GM21619 (cell line): ENCODE data around the gene DAO.
"Not testable (repeated sequence)": the region's sequence is repeated elsewhere in the genome, so short reads cannot be mapped to it uniquely, and the experiment has no call there.

ENCODE experiments used
- ATAC-seq: cut with Tn5 transposase; IDR thresholded peaks from one replicate; pipeline ENCODE4 v1.9.1; 2021; ENCODE audit not compliant: unreplicated experiment

The DAO gene

DNA sequence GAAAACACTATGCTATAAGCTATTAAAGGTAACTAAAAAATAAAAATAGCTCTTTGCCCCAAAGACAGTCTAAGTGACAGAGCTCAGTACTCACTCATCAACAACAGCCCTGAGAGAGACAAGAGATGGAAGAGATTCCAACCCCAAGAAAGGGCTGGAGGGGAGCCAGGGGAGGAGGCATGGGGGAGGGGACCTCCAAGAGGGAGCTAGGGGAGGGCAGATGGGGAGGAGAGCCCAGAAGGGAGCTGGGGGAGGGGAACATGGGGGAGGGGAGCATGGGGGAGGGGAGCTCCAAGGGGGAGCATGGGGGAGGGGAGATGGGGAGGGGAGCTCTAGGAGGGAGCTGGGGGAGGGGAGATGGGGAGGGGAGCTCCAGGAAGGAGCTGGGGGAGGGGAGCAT is 30.2 kb upstream of the DAO start:
- no peak for ATAC-seq

DNA sequence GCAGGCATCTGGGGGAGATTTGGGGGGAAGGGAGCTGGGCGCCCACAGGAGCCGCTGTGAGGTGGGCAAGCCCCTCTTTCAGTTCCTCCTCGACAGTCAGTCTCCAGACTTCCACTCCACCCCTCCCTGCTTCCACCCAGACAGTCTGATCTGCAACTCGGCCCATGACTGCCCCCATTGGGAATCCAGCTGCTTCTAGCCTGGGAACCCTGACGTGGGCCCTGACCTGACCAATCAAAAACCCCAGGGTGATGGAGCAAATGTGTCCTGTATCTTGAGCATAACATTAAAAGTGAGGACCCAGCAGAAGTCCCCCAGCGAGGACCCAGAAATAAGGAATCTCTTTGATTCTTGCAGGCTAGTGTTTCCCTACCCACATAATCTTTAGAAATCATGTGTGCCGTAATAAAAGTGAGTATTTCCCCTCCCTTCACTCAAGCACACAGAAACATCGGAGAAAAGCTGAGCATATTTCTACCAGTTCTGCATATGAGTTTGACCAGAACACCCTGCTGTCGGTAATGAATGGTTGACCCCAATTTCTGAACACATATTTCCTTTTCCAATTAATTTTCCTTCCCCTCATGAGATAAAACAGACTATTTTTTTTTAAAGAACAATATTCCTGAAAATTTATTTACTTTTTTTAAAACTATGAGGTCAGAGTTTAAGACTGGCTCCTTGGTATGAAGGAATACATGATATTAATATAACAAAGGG is 28.9 kb upstream of the DAO start:
- peak; percentile 68 for ATAC-seq

DNA sequence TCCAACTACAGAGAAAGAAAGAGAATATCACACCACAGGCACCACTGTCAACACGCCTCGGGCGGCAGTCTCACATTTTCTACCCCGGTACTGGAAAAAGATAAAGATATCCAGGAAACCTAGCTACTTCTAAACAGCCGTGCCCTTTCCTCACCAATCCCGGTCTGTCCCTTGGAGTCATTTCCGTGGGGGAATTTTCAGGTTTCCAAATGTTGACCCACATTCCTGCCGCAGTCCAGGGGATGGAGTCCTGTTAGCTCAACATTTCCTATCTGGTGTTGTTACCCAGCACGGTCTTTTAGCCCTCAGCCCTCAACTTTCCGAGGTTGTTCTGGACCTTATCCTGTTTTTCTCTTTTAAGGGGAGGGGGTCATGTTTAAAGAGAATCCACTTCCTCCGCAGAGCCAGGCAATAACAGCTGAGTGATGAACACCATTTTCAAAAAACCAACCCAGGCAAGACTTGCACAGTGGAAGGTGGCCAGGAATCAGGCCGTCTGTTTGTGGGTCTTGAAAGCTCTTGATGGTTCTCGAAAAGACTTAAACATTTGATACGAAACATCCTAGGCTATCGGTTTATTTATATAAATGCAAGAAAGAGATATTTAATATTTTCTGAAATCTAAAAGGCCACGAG is 27.1 kb upstream of the DAO start:
- no peak for ATAC-seq

DNA sequence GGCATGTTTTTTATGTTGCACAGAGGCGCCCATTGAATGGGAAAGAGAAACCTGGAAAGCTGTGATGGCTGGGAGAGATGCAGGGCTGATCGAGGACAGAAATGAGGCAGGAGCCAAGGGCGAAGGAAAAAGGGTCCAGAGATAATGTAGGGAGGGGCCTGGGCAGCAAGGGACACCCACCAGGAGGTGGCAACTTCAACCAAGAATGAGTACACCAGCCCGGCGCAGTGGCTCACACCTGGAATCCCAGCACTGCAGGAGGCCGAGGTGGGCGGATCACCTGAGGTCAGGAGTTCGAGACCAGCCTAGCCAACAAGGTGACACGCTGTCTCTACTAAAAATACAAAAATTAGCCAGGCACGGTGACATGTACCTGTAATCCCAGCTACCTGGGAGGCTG is 26.5 kb upstream of the DAO start:
- ATAC-seq: no peak

DNA sequence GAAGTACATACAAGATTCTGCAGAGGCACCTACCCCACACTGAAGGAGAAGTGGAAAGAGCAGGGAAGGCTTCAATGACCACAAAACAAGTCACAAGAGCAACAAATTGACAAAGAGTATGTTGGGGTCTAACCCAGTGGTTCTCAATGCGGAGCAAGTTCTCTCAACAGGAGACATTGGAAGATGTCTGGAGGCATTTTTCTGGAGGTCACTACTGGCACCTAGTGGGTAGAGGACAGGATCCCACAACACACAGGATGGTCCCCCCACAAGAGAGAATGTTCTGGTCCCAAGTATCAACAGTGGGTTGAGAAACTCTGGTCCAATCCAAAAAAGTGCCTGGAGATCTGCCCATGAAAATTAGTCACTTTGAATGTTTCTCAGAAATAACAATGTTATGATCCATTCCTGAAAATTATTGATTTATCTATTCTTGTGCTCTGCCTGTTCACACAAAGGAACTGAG is 25.9 kb upstream of the DAO start:
- ATAC-seq: no peak

DNA sequence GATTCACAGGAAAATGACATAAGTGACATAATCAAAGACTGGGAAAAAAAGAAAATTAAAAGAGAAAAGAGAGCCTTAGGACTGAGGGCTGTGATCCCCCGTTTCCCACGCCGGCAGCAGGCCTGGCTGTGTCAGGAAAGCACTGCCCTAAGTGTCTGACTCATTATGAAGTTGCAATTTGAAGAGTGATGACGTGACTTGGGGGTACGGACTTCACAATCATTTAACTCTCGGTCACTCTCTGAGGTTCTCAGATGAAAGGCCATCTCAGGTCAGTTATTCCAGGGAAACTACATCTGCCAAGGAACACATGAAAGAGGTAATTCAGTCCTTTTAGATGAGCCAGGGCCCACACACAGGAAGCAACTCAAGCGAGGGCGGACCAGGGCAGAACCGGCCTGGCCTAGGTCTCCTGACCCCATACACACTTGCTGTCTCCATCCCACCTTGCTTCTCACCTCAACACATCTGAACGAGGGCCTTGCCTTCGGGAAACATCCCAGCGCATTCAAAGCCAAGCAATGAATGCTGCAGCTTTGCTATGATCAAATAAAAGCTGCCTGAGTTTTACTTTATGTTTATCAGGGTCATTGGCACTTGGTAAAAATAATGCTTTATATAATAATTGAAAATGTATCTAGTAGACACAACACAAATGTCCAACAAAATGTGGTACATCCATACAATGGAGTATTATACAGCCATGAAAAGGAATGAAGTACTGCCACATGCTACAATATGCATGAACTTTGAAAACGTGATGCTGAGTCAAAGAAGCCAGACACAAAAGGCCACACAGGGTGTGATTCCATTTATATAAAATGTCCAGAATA is 25.2 kb upstream of the DAO start:
- no peak for ATAC-seq

DNA sequence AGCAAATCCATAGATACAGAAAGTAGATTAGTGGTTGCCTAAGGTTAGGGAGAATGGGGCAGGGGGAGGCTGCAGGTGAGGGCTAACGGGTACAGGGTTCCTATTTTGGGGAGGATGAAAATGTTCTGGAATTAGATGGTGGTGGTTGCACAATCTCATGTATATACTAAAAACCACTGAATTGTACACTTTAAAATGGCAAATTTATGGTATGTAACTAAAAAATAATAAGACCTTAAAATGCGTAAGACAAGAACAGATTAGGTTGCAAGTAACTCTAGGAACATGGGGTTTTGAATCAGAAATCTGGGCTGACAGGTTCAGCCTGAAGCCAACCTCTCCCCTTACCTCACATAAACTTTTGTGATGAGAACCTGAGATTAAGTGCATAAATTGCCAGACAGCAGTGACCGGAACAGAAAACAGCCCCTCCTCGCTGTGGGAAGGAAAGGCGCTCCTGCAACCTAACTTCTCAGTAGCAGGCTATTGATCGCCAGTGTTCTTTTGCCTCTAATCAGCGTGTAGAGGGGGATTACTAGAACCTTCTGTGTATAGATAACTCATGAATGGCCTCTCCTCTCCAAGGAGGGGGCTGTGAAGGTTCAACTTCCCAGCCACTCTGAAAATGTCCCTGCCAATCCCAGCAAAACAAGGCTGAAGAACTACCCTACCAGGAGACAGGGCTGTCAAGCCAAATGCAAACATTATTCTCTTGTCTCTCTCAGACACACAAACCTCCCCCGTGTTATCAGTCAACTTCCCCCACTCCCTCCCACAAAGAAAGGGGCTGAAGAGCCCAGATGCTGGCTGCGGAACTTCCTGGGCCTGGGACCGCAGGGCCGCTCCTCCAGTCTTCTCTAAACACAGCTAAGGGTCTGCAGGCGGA is 24.4 kb upstream of the DAO start:
- ATAC-seq: no peak

DNA sequence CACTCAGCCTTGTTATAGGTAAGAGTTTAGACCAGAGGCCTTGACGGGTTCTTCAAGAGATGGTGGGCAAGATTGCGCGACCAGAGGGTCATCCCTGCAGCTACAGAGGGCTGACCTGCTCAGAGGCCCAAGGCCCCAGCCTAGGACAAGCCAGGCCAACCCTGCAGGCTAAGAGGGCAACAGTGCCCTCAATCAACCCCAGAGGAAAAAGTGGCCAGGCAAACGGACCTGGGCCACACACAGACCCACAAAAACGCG is 23.8 kb upstream of the DAO start:
- no peak for ATAC-seq

DNA sequence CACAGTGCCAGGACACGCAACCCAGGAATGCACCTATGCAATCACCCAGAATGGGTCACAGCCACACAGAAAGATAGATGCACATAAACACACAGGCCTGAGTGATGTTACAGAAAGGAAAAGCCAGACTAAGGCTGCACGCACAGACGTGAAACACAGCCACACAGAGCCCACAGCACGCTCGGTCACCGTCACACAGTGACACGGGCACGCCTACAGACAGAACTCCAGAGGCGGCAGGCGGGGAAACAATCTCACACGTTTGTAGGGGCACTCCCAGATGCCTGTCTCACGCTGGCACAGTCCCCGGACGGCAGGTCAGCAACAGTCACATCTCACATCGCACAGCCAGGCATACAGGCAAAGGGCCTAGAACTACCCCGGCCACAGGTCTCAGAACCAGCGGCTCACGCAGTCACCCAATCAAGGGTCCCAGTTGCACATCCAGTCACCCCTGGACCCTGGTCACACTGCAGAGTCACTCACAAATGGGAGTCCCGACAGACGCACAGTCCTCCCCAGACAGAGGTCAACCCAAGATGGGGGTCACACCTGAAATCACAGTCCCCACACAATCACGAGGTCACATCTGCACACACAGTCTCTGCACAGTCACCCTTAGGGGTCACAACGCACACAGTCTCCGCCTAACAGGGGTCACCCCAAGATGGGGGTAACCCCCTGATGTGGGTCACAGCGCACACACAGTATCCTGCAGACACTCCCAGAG is 23.3 kb upstream of the DAO start:
- peak; percentile 21 for ATAC-seq

DNA sequence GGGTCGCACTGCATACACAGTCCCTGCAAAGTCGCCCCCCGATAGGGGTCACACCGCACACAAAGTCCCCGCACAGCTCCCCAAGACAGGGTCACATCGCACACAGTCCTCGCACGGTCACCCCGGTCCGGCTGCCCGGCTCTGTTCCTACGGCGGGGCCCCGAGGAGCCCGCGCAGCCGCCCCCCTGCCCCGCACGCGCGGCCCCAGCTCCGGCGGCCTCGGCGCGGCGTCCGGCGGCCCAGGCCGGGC is 22.8 kb upstream of the DAO start:
- no peak for ATAC-seq

DNA sequence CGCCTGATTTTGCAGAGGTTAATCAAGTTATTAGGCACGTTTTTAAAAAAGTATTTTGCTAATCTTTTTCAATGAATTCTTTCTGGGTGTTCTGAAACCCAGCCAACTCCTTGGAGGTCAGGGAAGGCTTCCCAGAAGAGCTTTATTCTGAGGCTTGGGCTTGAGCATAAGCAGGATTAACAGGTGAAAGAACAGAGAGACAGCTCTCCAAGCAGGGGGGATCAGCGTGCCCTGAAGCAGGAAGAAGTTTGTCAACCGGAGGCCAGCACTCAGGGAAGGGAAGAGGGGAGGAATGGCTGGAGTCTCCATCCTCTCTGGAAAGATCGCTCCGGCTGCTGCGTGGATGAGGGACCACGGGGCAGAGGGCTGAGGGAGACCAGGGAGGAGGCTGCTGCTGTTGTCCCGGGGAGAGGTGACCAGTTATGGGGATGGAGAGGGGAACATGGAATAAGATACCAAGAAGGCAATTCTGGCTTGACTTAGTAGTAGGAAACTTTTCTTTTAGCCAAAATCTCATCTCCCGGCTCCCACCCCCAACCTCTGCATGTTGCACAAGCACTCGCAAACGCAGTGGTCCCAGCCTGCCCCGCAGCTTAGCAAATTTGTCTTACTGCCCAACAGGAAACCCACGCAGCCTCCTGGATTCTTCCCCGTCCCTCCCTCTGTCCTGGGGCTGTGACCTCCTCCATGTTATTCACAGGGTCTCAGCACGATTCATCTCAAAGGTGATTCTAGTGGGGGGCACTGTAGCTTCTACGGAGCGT is 21.4 kb upstream of the DAO start:
- ATAC-seq: no peak

DNA sequence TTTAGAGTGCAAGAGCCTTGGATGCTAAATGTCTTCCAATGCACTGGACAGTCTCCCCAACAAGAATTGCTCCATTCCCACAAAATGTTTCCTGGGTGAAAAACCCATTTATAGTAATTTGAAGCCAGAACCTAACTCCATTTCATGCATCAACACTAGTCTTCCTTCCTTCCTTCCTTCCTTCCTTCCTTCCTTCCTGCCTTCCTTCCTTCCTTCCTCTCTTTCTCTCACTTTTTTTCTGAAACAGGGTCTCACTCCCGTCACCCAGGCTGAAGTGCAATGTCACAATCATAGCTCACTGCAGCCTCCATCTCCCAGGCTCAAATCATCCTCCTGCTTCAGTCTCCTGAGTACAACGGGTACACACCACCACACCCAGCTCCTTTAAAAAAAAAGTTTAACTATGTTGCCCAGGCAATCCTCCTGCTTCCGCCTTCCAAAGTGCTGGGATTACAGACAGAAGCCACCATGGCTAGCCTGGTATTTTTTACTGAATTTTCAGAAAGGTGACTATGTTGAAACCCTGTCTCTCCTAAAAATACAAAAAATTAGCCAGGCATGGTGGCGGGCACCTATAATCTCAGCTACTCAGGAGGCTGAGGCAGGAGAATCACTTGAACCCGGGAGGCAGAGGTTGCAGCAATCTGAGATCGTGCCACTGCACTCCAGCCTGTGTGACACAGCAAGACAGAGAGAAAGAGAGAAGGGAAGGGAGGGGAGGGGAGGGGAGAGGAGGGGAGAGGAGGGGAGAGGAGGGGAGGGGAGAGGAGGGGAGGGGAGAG is 20.6 kb upstream of the DAO start:
- not testable (repeated sequence) for ATAC-seq

DNA sequence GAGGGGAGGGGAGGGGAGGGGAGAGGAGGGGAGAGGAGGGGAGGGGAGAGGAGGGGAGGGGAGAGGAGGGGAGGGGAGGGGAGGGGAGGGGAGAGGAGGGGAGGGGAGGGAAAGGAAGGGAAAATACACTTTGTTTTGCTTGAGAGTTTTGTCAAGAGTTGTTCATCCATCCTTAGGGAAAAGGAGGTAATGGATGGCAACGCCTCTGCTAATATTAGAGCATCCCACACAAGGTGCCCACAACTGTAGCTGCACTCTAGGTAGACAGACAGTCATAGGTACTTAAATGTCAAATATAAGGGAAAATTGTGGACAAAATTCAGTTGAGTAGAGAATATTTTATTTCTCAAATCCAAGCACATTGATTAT is 20.0 kb upstream of the DAO start:
- no peak for ATAC-seq

DNA sequence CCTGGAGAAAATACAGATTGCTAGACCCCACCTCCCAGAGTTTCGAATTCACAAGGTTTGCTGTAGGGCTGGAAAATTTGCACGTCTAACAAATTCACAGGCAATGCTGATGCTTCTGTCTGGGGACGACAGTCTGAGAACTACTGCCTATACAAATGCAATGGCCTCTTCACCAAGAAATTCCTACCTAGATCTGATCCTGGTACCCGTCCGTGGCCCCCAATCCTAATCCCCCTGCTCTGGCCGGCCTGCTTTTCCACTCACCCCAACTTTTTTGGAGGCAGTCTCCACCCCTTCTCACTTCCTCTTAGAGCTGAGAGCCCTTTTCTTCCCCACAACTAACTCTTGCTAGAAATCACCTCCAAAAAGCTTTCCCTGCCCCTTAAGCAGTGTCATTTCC is 19.4 kb upstream of the DAO start:
- no peak for ATAC-seq

DNA sequence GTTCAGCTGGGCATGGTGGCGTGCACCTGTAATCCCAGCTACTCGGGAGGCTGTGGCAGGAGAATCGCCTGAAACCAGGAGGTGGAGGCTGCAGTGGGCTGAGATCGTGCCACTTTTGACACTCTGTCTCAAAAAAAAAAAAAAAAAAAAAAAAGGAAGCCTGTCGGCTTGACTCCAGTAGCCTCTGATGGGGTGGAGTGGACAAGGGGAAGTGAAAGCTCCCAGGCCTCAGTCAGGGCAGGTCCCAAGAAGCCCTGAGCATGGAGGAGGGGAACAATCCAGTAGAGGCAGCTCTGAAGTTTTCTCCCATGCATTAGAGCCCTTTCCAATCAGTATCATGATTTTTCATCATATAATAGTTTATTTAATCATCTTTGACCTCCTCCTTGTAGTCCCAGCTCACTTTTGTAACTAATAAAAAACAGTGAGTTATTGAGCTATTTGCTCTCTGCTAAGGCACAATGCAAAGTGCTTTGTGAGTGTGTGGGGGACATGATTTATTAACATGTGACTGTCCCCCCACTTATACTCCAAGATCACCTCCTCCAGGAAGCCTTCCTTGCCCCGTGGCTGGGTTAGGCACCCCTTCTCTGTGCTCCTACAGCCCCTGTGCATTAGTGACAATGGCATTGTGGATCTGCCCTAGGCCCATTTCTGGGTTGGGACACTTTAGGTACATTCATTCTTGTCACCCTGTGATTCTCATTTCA is 17.9 kb upstream of the DAO start:
- no peak for ATAC-seq

DNA sequence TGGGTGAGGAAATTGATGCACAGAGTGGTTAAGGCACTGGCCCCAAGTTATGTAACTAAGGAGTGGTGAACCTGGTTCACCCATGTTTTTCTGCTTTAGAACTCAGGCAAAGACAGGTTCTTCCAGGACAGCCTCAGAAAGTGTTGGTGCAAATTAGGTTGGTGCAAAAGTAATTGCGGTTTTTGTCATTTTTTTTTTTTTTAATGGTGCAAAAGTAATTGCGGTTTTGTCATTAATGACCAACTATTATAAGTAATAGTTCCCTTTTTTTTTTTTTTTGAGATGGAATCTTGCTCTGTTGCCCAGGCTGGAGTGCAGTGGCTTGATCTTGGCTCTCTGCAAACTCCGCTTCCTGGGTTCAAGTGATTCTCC is 17.3 kb upstream of the DAO start:
- no peak for ATAC-seq

DNA sequence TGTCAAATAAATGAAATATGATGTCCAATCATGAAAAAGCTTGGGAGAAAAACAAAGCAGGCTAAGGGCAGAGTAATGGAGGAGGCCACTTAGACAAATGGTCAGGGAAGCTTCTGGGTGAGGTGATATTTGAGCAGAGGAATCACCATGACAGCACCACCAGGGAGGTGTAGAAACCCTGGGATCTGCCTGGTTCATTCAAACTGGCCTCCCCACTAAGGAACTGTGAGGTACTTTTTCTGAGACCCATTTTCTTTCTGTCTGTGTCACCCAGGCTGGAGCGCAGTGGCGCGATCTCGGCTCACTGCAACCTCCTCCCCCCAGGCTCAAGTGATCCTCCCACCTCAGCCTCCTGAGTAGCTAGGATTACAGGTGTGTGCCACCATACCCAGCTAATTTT is 14.7 kb upstream of the DAO start:
- no peak for ATAC-seq

DNA sequence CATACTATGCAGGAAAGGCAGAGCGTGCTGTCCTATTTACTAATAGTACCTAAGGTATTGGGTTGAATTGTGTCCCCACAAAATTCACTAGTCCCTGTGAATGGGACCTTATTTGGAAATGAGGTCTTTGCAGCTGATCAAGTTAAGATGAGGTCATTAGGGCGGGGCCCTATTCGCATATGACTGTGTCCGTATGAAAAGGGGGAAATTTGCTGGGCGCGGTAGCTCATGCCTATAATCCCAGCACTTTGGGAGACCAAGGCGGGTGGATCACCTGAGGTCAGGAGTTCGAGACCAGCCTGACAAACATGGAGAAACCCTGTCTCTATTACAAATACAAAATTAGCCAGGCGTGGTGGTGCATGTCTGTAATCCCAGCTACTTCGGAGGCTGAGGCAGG is 13.8 kb upstream of the DAO start:
- ATAC-seq: not testable (repeated sequence)

DNA sequence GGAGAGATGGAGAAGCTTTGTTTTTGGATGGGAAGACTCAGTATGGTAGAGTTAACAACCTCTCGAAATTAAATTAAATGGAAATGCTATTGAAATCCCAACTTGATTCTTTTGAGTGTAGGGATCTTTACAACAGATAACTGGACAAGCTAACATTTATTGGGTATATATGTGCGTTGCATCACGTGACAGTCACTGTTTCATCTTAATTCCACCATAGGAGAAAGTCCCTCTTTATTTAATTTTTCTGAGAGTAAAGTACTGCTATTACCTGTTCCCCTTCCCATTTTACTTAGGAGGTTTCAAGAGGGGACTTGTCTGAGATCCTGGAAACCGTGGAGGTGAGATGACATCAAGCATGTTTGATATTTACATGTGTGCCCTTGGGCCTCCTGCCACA is 11.1 kb upstream of the DAO start:
- ATAC-seq: no peak
